HEK293 (cell line): Measurements from ENCODE around the gene TRIM65.

Experiments
- CTCF ChIA-PET: fragments of 350-600 bp; formaldehyde crosslinking; extraction: SDS; loops from one replicate; lab custom pipeline; 2021; ENCODE audit warnings: antibody characterized with exemption; lab: Yijun Ruan, JAX
- POLR2A ChIA-PET: fragments of 300-600 bp; formaldehyde crosslinking; extraction: SDS; loops from one replicate; lab custom pipeline; 2020; ENCODE audit warnings: antibody characterized with exemption, inconsistent platforms; lab: Yijun Ruan, JAX
- H3K27ac ChIP-seq: fragments of 200-500 bp; sonication (Bioruptor generic); 2 replicates; pipeline ENCODE4 v1.5.1; 2014; ENCODE audit warnings: low read depth, low read length, control low read depth, inconsistent platforms; ENCODE audit errors: extremely low read depth
- H3K36me3 ChIP-seq, 2 experiments: fragments of 200-500 bp in 1 of 2; sonication (Bioruptor generic) in 1 of 2; 1 replicate in 1 of 2; 2 replicates in 1 of 2; pipeline ENCODE4 v1.5.1; 2014 to 2017; ENCODE audit warnings: inconsistent platforms in 2 of 2, low read length in 2 of 2; ENCODE audit not compliant: control insufficient read depth in 2 of 2, insufficient read depth in 1 of 2
- H3K4me1 ChIP-seq: fragments of 200-500 bp; sonication (Bioruptor generic); 2 replicates; pipeline ENCODE4 v1.5.1; 2014; ENCODE audit warnings: mild to moderate bottlenecking, low read length, inconsistent platforms; ENCODE audit not compliant: control insufficient read depth, insufficient read depth
- H3K4me3 ChIP-seq: 2 replicates; pipeline ENCODE4 v1.5.1; 2011; ENCODE audit warnings: low read depth, mild to moderate bottlenecking, control low read depth, low read length, moderate library complexity
- H3K9me3 ChIP-seq: fragments of 200-500 bp; sonication (Bioruptor generic); 2 replicates; pipeline ENCODE4 v1.5.1; 2014; ENCODE audit warnings: low read depth, low read length, inconsistent platforms; ENCODE audit not compliant: control insufficient read depth, insufficient read depth
- BCL11B ChIP-seq: fragments of 450-650 bp; formaldehyde crosslinking; IDR thresholded peaks from 2 replicates; pipeline ENCODE4 v1.5.1; 2016; ENCODE audit warnings: low read depth, missing biosample characterization, missing genetic modification characterization
- EGR2 ChIP-seq: fragments of 450-650 bp; formaldehyde crosslinking; IDR thresholded peaks from 2 replicates; pipeline ENCODE4 v1.5.1; 2016; ENCODE audit warnings: low read depth, missing biosample characterization, missing genetic modification characterization
- ELK4 ChIP-seq: IDR thresholded peaks from 2 replicates; pipeline ENCODE4 v1.6.1; 2011; ENCODE audit warnings: mild to moderate bottlenecking, low read depth, low read length, borderline replicate concordance
- HIC1 ChIP-seq: fragments of 450-650 bp; formaldehyde crosslinking; IDR thresholded peaks from 2 replicates; pipeline ENCODE4 v1.5.1; 2016; ENCODE audit warnings: missing biosample characterization, missing genetic modification characterization
- KLF17 ChIP-seq: fragments of 450-650 bp; formaldehyde crosslinking; IDR thresholded peaks from 2 replicates; pipeline ENCODE4 v1.5.1; 2016; ENCODE audit warnings: missing biosample characterization, missing genetic modification characterization
- YY1 ChIP-seq: fragments of 450-650 bp; formaldehyde crosslinking; IDR thresholded peaks from 2 replicates; pipeline ENCODE4 v1.5.1; 2018; ENCODE audit warnings: missing biosample characterization, missing genetic modification characterization
- YY2 ChIP-seq: fragments of 450-650 bp; formaldehyde crosslinking; IDR thresholded peaks from 2 replicates; pipeline ENCODE4 v1.5.1; 2016; ENCODE audit warnings: missing biosample characterization, missing genetic modification characterization
- ZBTB10 ChIP-seq: fragments of 450-650 bp; formaldehyde crosslinking; IDR thresholded peaks from 2 replicates; pipeline ENCODE4 v1.5.1; 2016; ENCODE audit warnings: missing biosample characterization, missing genetic modification characterization
- ZBTB20 ChIP-seq: fragments of 450-650 bp; formaldehyde crosslinking; IDR thresholded peaks from 2 replicates; pipeline ENCODE4 v1.5.1; 2016; ENCODE audit warnings: missing biosample characterization, missing genetic modification characterization
- ZBTB26 ChIP-seq: fragments of 450-650 bp; formaldehyde crosslinking; optimal IDR thresholded peaks from 2 replicates; pipeline ENCODE3; 2016; ENCODE audit warnings: missing biosample characterization, mild to moderate bottlenecking, missing genetic modification characterization
- ZNF146 ChIP-seq: fragments of 450-650 bp; formaldehyde crosslinking; IDR thresholded peaks from 2 replicates; pipeline ENCODE4 v1.5.1; 2016; ENCODE audit warnings: missing biosample characterization, missing genetic modification characterization
- ZNF221 ChIP-seq: fragments of 450-650 bp; formaldehyde crosslinking; IDR thresholded peaks from 2 replicates; pipeline ENCODE4 v1.5.1; 2017; ENCODE audit warnings: missing biosample characterization, missing genetic modification characterization, borderline replicate concordance
- ZNF223 ChIP-seq: fragments of 450-650 bp; formaldehyde crosslinking; IDR thresholded peaks from 2 replicates; pipeline ENCODE4 v1.5.1; 2016; ENCODE audit warnings: missing biosample characterization, missing genetic modification characterization
- ZNF501 ChIP-seq: fragments of 450-650 bp; formaldehyde crosslinking; IDR thresholded peaks from 2 replicates; pipeline ENCODE4 v1.5.1; 2016; ENCODE audit warnings: missing biosample characterization, missing genetic modification characterization
- ZNF510 ChIP-seq: fragments of 450-650 bp; formaldehyde crosslinking; IDR thresholded peaks from 2 replicates; pipeline ENCODE4 v1.5.1; 2018; ENCODE audit warnings: mild to moderate bottlenecking, missing genetic modification characterization, missing biosample characterization; ENCODE audit not compliant: insufficient replicate concordance
- ZNF518A ChIP-seq: fragments of 450-650 bp; formaldehyde crosslinking; conservative IDR thresholded peaks from 2 replicates; pipeline ENCODE4 v1.5.1; 2016; ENCODE audit warnings: low read depth, missing biosample characterization, missing genetic modification characterization
- ZNF660 ChIP-seq: fragments of 450-650 bp; IDR thresholded peaks from 2 replicates; pipeline ENCODE4 v1.5.1; 2018; ENCODE audit warnings: missing biosample characterization, mild to moderate bottlenecking, missing genetic modification characterization
- ZNF677 ChIP-seq: fragments of 450-650 bp; IDR thresholded peaks from 2 replicates; pipeline ENCODE4 v1.5.0; 2018; ENCODE audit warnings: missing biosample characterization, mild to moderate bottlenecking, missing genetic modification characterization, moderate library complexity
- ZNF707 ChIP-seq: fragments of 450-650 bp; formaldehyde crosslinking; IDR thresholded peaks from 2 replicates; pipeline ENCODE4 v1.5.1; 2016; ENCODE audit warnings: missing biosample characterization, missing genetic modification characterization

TRIM65 gene

GRCh38 chr17:75856062-75856756 is 40.5 kb downstream of the TRIM65 start (continued):
- TF ChIP-seq ZBTB10 (tag by site-specific recombination) = peak; percentile 43; the same call in 1 of the 2 replicates
- TF ChIP-seq ZNF707 (tag by site-specific recombination) = no peak
- TF ChIP-seq ZNF223 (tag by site-specific recombination) = 0 out of 2 replicates have a peak, but pooled peaks have one; percentile 8
- TF ChIP-seq ZNF501 (tag by site-specific recombination) = 0 out of 2 replicates have a peak, but pooled peaks have one; percentile 3
- 0 out of 2 replicates have a peak, but pooled peaks have one; percentile 6 for TF ChIP-seq YY2 (tag by site-specific recombination)
- TF ChIP-seq ZNF518A (tag by site-specific recombination) = no peak
- TF ChIP-seq ZNF221 (tag by site-specific recombination) = no peak
- peak; percentile 70; the same call in 1 of the 2 replicates for TF ChIP-seq ZBTB20
- no peak for TF ChIP-seq ZNF146 (tag by site-specific recombination)
- peak; percentile 45 for TF ChIP-seq EGR2 (tag by site-specific recombination)
- TF ChIP-seq ZBTB26 = peak; percentile 46

- Histone ChIP-seq H3K27ac (peak within 1 kb of the TSS; percentile 88), H3K4me3 (peak within 1 kb of the TSS; percentile 74), H3K4me1 (peaks cover 8% of the 10 kb centered on the region), H3K36me3 (peaks cover 4 to 13% of the 10 kb centered on the region in 2 experiments), H3K9me3 (no peaks in the 10 kb centered on the region)
- POLR2A ChIA-PET = interaction anchor here (0.5 to 4.1 kb wide), 61 partner anchors 9 to 1559 kb away, joined by 3 to 34 read pairs (median 5); partner anchors contain the start of genes ACOX1, FBF1, GALK1 and MRPL38
- CTCF ChIA-PET = interaction anchor here (0.5 to 2.1 kb wide), 19 partner anchors 9 to 287 kb away, joined by 3 to 13 read pairs (median 4); partner anchors contain the start of genes MRPL38, TRIM47, TRIM65 and UNK
- TF ChIP-seq ELK4 (peak; percentile 64; the same call in 1 of the 2 replicates), YY1 (tag by site-specific recombination) (peak; percentile 30; the same call in 1 of the 2 replicates), ZNF660 (tag by site-specific recombination) (peak; percentile 83), ZNF677 (tag by site-specific recombination) (no peak), ZNF501 (tag by site-specific recombination) (peak; percentile 83), HIC1 (tag by site-specific recombination) (0 out of 2 replicates have a peak, but pooled peaks have one; percentile 41), BCL11B (tag by site-specific recombination) (peak; percentile 42; the same call in 1 of the 2 replicates), ZNF510 (tag by site-specific recombination) (no peak), KLF17 (tag by site-specific recombination) (peak; percentile 69; the same call in 1 of the 2 replicates)
Measured at GRCh38 chr17:75855310-75856061, 41.3 kb downstream of the TRIM65 start, which contains the start of gene WBP2. Gene WBP2 (minus strand): TSS chr17:75855335. CDS start chr17:75855297, 38 bp downstream.
